SK-MEL-5 (cell line): Measurements from ENCODE around the gene ZNF747. TPM values are rescaled to one million over a fixed set of nuclear protein-coding genes. Genes with fewer than 3 reads are reported as not detected.
A peak's percentile ranks its signal among the peaks of the same experiment; 100 is the strongest.

Experiments used
- DNase-seq: peaks from one replicate; pipeline ENCODE4 v3.0.0-alpha.2; 2016; ENCODE audit warnings: low read depth, low spot score
- in situ Hi-C: cut with HindIII; loops from 2 replicates; pipeline ENCODE4 v1.10.0; 2016; ENCODE audit warnings: low sequenced_read_pairs, high pct_unique_total_duplicates, low pct_unique_long_range_greater_than_20kb
- small RNA-seq, 2 experiments: library from RNA; depleted of rRNA; stranded (forward); fragments of <200 nt; gene quantifications; one replicate each; pipeline ENCODE3, GENCODE V24; 2014
- total RNA-seq: library from RNA; depleted of rRNA; stranded (reverse); fragments of >200 nt; shearing (Covaris generic); gene quantifications from 2 replicates; pipeline ENCODE4 v1.2.3, GENCODE V29; 2014; rRNA removed

The ZNF747 gene
- total RNA-seq, 1 experiment from 2014 or later, result 4.1 TPM

GRCh38 chr16:30493941-30494488 is 40.6 kb downstream of the ZNF747 start:
- DNase-seq, result no peak
- in situ Hi-C loops, result no loop called here

GRCh38 chr16:30491744-30492308 is 42.8 kb downstream of the ZNF747 start:
- peak; percentile 62 for DNase-seq
- in situ Hi-C loops, result no loop called here

- DNase-seq, result no peak
- in situ Hi-C loops, result no loop called here
These were observed 43.4 kb downstream of the ZNF747 start for GRCh38 chr16:30491229-30491628.

GRCh38 chr16:30490210-30490609 is 44.4 kb downstream of the ZNF747 start:
- peak; percentile 19 for DNase-seq
- in situ Hi-C loops, result no loop called here

GRCh38 chr16:30488764-30489605 is 45.7 kb downstream of the ZNF747 start:
- in situ Hi-C loops, result no loop called here
- DNase-seq, result peak; percentile 6

- in situ Hi-C loops, result no loop called here
- no peak for DNase-seq
These were observed 48.7 kb downstream of the ZNF747 start for GRCh38 chr16:30485818-30486436.

- in situ Hi-C loops, result no loop called here
- DNase-seq, result no peak
These were observed 49.8 kb downstream of the ZNF747 start for GRCh38 chr16:30484887-30485286.

GRCh38 chr16:30482366-30482765 is 52.3 kb downstream of the ZNF747 start:
- DNase-seq, result peak; percentile 35

GRCh38 chr16:30481381-30481780 is 53.3 kb downstream of the ZNF747 start:
- in situ Hi-C loops, result no loop called here
- DNase-seq, result no peak

More at GRCh38 chr16:30482366-30482765, 52.3 kb downstream of the ZNF747 start:
- in situ Hi-C loops, result no loop called here

Small RNA genes within 50 kb of the gene (small RNA-seq; reads per million reads assigned to genes)
- gene MIR4518, result 0 reads per million in 2 experiments
- 0 to 0.05 reads per million in 2 experiments for gene RNU7-61P

Other genes with a start within 250 kb of the ZNF747 start
- gene CD2BP2, start 179.6 kb downstream of the ZNF747 start, total RNA-seq, result 38.8 and 43.5 TPM in 2 replicates
- gene TBC1D10B, start 164.4 kb downstream of the ZNF747 start, total RNA-seq, result 12.6 and 14.6 TPM in 2 replicates
- not detected in 2 replicates for gene MYL11, start 160.1 kb downstream of the ZNF747 start, total RNA-seq
- gene SEPTIN1, start 152.3 kb downstream of the ZNF747 start, total RNA-seq, result not detected in 2 replicates
- 0.64 and 0.95 TPM in 2 replicates for gene ZNF48, start 139.4 kb downstream of the ZNF747 start, total RNA-seq
- 3.7 and 7.2 TPM in 2 replicates for gene ZNF771, start 127.3 kb downstream of the ZNF747 start, total RNA-seq
- 11.9 and 21.7 TPM in 2 replicates for gene DCTPP1, start 104.8 kb downstream of the ZNF747 start, total RNA-seq
- gene SEPHS2, start 89.0 kb downstream of the ZNF747 start, total RNA-seq, result 5.4 and 7.9 TPM in 2 replicates
- not detected in 2 replicates for gene ITGAL, start 62.1 kb downstream of the ZNF747 start, total RNA-seq
- gene ZNF768, start 8.3 kb downstream of the ZNF747 start, total RNA-seq, result 40.4 and 43.1 TPM in 2 replicates
- gene ZNF764, start 23.5 kb upstream of the ZNF747 start, total RNA-seq, result 4.1 and 4.9 TPM in 2 replicates
- gene ZNF688, start 36.9 kb upstream of the ZNF747 start, total RNA-seq, result 16.3 and 23.4 TPM in 2 replicates
- 12.1 and 13.0 TPM in 2 replicates for gene ZNF785, start 50.8 kb upstream of the ZNF747 start, total RNA-seq
- 23.0 TPM in 2 replicates for gene ZNF689, start 75.5 kb upstream of the ZNF747 start, total RNA-seq
- 3.0 and 5.0 TPM in 2 replicates for gene PRR14, start 116.1 kb upstream of the ZNF747 start, total RNA-seq
- gene FBRS, start 123.6 kb upstream of the ZNF747 start, total RNA-seq, result 8.8 and 8.9 TPM in 2 replicates
- gene SRCAP, start 164.3 kb upstream of the ZNF747 start, total RNA-seq, result 5.8 and 9.4 TPM in 2 replicates
- gene PHKG2, start 213.6 kb upstream of the ZNF747 start, total RNA-seq, result 14.3 and 16.4 TPM in 2 replicates
- 0.05 and 1.8 TPM in 2 replicates for gene CFAP119, start 227.2 kb upstream of the ZNF747 start, total RNA-seq
- gene RNF40, start 227.5 kb upstream of the ZNF747 start, total RNA-seq, result 108 and 120 TPM in 2 replicates